Measurements from ENCODE around the gene TRIM8. TPM values are rescaled to one million over a fixed set of nuclear protein-coding genes. Genes with fewer than 3 reads are reported as not detected.

TRIM8 gene
- total RNA-seq, 1 experiment from 2014 or later = 36.3 TPM

- Mint-ChIP-seq H3K36me3 (peaks cover 28% of the 10 kb centered on the region), H3K4me3 (no peak overlapping the region), H3K27ac (no peak overlapping the region; the same call in 1 of the 2 replicates), H3K27me3 (ENCODE audit: low read depth) (no peaks in the 10 kb centered on the region; the same call in 1 of the 2 replicates), H3K9me3 (no peaks in the 10 kb centered on the region), H3K4me1 (peaks cover 15% of the 10 kb centered on the region)
- no peak for ATAC-seq
- CTCF ChIA-PET = interaction anchor here (0.8 to 1.4 kb wide), 2 partner anchors 13 to 154 kb away, joined by 3 to 4 read pairs; partner anchors contain the start of gene SUFU
- no peak for DNase-seq (ENCODE audit: low spot score)
- TF ChIP-seq, protein P1, sequence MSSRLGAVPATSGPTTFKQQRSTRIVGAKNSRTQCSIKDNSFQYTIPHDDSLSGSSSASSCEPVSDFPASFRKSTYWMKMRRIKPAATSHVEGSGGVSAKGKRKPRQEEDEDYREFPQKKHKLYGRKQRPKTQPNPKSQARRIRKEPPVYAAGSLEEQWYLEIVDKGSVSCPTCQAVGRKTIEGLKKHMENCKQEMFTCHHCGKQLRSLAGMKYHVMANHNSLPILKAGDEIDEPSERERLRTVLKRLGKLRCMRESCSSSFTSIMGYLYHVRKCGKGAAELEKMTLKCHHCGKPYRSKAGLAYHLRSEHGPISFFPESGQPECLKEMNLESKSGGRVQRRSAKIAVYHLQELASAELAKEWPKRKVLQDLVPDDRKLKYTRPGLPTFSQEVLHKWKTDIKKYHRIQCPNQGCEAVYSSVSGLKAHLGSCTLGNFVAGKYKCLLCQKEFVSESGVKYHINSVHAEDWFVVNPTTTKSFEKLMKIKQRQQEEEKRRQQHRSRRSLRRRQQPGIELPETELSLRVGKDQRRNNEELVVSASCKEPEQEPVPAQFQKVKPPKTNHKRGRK (CRISPR knock-in tag; IDR thresholded peaks at IDR 0.05; ENCODE audit: borderline replicate concordance) = no peak
- TF ChIP-seq ESRRA (CRISPR knock-in tag; IDR thresholded peaks at IDR 0.05; ENCODE audit: borderline replicate concordance) (no peak), FOXP4 (CRISPR knock-in tag; IDR thresholded peaks at IDR 0.05) (no peak), ERG (CRISPR knock-in tag; IDR thresholded peaks at IDR 0.05) (no peak)
- POLR2A ChIA-PET = no interaction called here
These were observed 13.2 kb downstream of the TRIM8 start for GRCh38 chr10:102657451-102657850.

- Mint-ChIP-seq H3K36me3 (peaks cover 28% of the 10 kb centered on the region), H3K27ac (peak overlapping the region; percentile 72; the same call in 1 of the 2 replicates), H3K4me1 (peaks cover 11% of the 10 kb centered on the region), H3K4me3 (no peak overlapping the region), H3K9me3 (no peaks in the 10 kb centered on the region), H3K27me3 (ENCODE audit: low read depth) (no peaks in the 10 kb centered on the region; the same call in 1 of the 2 replicates)
- DNase-seq (ENCODE audit: low spot score) (no peak), ATAC-seq (no peak)
- ChIA-PET POLR2A (no interaction called here), CTCF (interaction anchor here (0.8 to 3.7 kb wide), 7 partner anchors 8 to 154 kb away, joined by 3 to 16 read pairs (median 4); partner anchors contain the start of genes SUFU and TRIM8)
- no peak for TF ChIP-seq ZNF138 (CRISPR knock-in tag; conservative IDR thresholded peaks at IDR 0.05)
- TF ChIP-seq ZNF416 (CRISPR knock-in tag; IDR thresholded peaks at IDR 0.05) = no peak
- 0 out of 2 replicates have a peak, but pooled peaks have one; percentile 28 for TF ChIP-seq HMGA2 (CRISPR knock-in tag; IDR thresholded peaks at IDR 0.05)
- no peak for TF ChIP-seq TEAD4 (CRISPR knock-in tag; IDR thresholded peaks at IDR 0.05)
- 0 out of 2 replicates have a peak, but pooled peaks have one; percentile 16 for TF ChIP-seq GABPB1 (CRISPR knock-in tag; IDR thresholded peaks at IDR 0.05)
- TF ChIP-seq FOXP4 (CRISPR knock-in tag; IDR thresholded peaks at IDR 0.05) = no peak
- TF ChIP-seq ESRRA (CRISPR knock-in tag; IDR thresholded peaks at IDR 0.05; ENCODE audit: borderline replicate concordance) = no peak
- TF ChIP-seq GTF2I (CRISPR knock-in tag; conservative IDR thresholded peaks at IDR 0.05) = no peak
These were observed 13.9 kb downstream of the TRIM8 start for GRCh38 chr10:102657984-102658724.

DNA sequence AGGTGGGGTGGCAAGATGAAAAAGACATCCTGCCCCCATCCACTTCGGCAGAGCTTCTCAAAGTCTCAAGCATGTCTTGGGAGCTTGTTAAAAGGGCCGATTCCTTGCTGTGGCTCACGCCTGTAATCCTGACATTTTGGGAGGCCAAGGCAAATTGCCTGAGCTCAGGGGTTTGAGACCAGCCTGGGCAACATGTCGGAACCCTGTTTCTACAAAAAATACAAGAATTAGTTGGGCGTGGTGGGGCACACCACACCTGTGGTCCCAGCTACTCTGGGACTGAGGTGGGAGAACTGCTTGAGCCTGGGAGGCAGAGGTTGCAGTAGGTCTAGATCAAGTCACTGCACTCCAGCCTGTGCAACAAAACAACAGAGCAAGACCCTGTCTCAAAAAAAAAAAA lies 14.5 kb downstream of the TRIM8 start:
- CTCF ChIA-PET = interaction anchor here (0.6 to 3.7 kb wide), 7 partner anchors 8 to 156 kb away, joined by 3 to 16 read pairs (median 4); partner anchors contain the start of genes ACTR1A and TRIM8
- peaks cover 24% of the 10 kb centered on the region for H3K36me3 Mint-ChIP-seq
- no peaks in the 10 kb centered on the region; the same call in 1 of the 2 replicates for H3K27me3 Mint-ChIP-seq (ENCODE audit: low read depth)
- DNase-seq (ENCODE audit: low spot score) = no peak
- peaks cover 10% of the 10 kb centered on the region for H3K4me1 Mint-ChIP-seq
- POLR2A ChIA-PET = interaction anchor here (0.9 kb wide), 1 partner anchor 57 kb away, joined by 7 read pairs; no protein-coding TSS in a partner anchor
- peak overlapping the region; percentile 65 for H3K27ac Mint-ChIP-seq
- no peak for ATAC-seq
- H3K4me3 Mint-ChIP-seq = no peak overlapping the region
- H3K9me3 Mint-ChIP-seq = no peaks in the 10 kb centered on the region
- no peak for TF ChIP-seq E2F5 (CRISPR knock-in tag; IDR thresholded peaks at IDR 0.05)
- TF ChIP-seq MLX (CRISPR knock-in tag; IDR thresholded peaks at IDR 0.05) = no peak
- TF ChIP-seq ELF4 (CRISPR knock-in tag; IDR thresholded peaks at IDR 0.05; ENCODE audit: low read depth) = no peak
- TF ChIP-seq CREB1 (CRISPR knock-in tag; IDR thresholded peaks at IDR 0.05) = no peak
- no peak for TF ChIP-seq ZNF219 (CRISPR knock-in tag; IDR thresholded peaks at IDR 0.05; ENCODE audit: borderline replicate concordance)
- no peak for TF ChIP-seq CBFB (CRISPR knock-in tag; IDR thresholded peaks at IDR 0.05; ENCODE audit: low read depth)
- no peak for TF ChIP-seq NFATC4 (CRISPR knock-in tag; IDR thresholded peaks at IDR 0.05)
- no peak for TF ChIP-seq ZBTB21 (CRISPR knock-in tag; IDR thresholded peaks at IDR 0.05; ENCODE audit: borderline replicate concordance)
- no peak for TF ChIP-seq NFE2L1 (CRISPR knock-in tag; IDR thresholded peaks at IDR 0.05)

Measured in WTC11 (cell line).